GM19239 (cell line): ENCODE results near the gene PDE6B.
A peak's percentile ranks its signal among the peaks of the same experiment; 100 is the strongest.
"Not testable (repeated sequence)": the region's sequence is repeated elsewhere in the genome, so short reads cannot be mapped to it uniquely, and the experiment has no call there.

Experiments used
- DNase-seq: peaks from one replicate; pipeline ENCODE4 v3.0.0; 2011; ENCODE audit warnings: low spot score; ENCODE audit not compliant: insufficient read length
- FAIRE-seq: peaks from 2 replicates; lab custom pipeline; 2011; peaks lifted over from hg19 to GRCh38; lab: Jason Lieb, UNC

Gene PDE6B

DNA sequence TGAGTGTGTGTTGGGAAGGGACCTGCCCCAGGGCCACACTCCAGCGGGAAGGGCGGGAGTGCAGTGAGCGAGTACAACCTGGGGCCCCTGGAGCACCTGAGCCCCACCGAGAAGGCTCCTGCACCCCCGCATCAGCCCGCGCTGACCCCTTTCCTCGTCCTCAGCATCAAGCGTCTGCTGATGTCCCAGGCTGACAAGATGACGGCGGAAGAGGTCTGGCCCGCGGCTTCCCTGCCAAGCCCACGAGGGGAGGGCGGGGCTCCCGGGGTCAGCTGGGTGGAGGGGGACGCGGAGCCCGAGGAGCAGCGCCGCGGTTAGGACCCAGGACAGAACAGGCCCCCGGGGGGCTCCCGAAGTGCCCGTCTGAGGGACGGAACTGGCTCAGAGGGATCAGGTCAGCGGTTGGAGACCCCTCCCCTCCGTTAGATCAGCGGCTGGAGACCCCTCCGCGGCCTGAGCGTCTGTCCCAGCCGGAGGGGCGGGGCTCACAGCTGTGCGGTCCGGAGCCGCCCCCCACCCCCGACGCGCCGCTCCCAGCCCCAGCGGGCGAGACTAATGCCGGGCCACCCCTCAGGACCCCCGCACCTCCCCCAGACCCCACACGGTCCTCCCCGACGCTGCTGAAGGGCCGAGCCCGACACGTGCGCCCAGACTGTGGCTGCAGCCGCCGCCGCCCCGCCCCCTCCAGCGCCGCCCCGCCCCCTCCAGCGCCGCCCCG, 55.7 kb downstream of the PDE6B start:
- FAIRE-seq (no peak), DNase-seq (peak; percentile 82)

DNA sequence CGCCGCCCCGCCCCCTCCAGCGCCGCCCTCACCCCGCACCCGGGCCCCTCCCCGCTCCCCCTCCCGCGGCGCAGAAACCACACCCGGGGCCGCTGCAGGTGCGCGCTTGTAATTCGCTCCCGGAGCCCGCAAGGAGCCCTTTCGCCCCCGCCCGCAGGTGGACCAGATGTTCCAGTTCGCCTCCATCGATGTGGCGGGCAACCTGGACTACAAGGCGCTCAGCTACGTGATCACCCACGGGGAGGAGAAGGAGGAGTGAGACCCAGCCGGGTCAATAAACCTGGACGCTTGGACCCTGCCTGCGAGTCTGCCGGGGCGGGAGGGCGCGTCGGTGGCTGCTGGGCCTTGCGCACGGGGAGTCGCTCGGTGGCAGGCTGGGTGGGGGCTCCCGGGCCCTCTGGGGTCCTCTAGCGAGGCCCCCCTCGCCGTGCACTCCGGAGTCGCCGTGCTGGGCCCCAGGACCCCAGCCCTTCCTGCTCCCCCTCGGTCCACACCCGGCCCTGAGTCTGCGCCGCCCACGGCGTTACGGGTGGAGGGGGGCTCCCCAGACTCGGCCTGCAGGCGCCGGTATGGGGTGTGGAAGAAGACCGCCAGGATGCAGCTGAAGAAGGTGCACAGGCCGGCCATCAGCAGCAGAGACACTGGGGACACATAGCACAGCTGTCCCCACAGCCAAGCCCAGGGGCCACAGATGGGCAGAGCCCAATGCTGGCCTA, 56.5 kb downstream of the PDE6B start:
- FAIRE-seq (no peak), DNase-seq (no peak)

DNA sequence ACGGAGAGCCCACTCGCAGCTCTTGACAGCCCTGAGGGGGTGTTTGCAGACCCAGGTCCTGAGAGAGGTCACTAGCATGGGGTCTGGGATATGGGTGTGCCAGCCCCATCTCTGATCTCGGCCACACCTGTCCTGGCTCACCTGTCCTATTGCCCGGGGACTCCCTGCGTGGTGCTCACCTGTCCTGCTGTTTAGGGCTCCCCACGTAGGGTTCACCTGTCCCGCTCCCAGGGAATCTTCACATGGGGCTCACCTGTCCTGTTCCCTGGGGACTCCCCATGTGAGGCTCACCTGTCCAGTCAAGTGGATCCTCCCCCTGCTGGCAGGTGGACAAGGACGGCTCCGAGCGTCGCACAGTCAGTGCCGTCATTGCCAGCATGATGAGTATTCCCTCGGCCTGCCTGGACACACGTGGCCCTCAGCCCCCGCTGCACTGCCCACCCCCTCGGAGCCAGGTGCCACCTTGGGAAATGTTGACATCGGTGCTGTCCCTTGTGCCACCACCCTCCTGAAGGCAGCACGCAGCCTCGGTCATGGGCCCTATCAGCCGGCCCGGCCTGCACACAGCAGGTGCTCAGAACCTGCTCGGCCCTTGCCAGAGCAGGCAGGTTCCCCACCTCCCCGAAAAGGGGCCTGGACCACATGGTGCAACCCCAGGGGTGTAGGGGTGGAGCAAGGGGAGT, 57.3 kb downstream of the PDE6B start:
- FAIRE-seq (no peak), DNase-seq (no peak)

DNA sequence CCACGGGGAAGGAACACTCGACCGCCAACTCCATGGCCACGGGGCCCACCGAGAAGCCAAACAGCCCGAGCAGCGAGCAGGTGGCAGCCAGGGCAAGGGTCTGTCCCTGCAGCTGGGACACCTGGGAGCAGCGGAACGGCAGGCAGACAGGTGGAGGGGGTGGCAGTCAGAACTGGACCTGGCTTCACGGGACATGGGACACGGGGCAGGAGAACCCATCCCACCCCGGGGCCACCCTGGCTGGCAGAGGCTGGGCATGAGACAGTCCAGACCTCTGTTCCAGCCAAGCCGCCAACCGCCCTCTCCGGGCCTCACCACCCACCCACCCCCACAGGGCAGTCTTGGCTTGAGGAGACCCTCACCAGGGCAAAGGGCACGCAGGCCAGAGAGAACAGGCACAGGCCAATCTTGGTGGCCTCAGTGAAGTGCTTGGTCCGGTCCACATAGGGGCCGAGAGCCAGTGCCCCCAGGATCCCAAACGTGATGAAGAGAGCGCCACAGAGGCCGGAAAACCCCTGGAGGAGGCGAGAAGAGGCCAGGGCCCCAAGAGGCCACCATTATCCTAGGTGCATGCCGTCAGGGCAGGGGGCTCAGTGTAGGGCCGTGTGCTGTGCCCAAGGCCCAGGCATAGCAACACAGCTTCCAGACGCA, 58.0 kb downstream of the PDE6B start:
- no peak for FAIRE-seq
- no peak for DNase-seq

DNA sequence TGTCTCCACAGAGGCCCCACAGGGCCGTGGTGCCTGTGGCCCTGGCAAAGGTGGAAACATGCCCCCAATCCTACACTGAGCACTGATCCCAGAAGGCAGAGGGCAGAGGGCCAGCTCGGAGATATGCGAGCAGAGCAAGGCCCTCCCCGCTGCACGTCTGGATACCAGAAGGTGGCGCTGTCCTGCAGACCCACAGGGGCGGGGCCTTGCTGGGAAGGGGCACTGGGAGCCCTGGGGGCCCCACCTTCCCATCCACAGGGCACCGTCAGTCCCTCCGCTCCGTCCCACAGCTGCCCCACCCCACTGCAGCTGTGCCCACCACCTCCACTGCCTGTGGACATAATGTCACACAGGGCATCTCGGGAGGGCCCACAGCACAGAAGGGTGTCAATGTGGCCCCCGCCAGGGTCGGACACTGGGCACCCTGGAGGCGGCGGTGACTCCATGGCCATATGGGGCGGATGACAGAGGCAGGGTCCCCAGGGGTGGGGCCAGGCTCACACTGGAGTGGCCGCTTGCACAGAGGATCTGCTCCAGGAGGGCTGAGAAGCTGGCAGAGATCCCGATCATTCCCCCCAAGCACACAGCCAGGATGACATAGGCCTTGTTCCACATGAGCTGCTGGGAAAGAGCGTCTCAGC, 58.7 kb downstream of the PDE6B start:
- FAIRE-seq (no peak), DNase-seq (no peak)

DNA sequence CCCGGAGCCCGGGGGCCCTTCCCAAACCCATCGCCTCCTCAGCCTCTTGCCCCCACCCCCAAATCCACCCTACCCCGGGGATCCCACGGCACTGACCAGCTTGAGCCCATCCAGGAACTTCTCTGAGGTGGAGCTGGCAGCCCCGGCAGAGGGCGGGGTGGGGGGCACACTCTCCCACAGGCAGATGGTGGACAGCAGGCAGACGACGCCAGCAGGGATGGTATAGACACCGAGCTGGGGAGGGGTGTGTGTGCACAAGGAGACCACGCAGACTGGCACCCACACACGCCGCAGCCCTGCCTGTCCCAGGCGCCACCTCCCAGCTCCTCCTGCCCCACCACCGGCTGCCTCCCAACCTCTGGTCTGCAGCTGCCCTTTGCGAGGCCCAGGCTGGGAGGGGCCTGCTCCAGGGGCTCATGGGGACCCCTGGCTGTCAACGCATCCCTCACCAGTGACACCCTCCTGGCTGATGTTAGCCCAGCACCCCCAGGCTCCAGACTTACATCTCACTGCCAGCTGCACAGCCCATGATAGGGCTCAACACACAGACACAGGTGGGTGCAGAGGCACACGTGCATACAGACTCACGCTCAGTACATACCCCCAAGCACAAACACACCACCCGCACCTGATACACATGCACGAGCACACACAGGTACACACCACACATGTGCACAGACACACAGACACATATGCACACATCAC, 59.4 kb downstream of the PDE6B start:
- FAIRE-seq: no peak

DNA sequence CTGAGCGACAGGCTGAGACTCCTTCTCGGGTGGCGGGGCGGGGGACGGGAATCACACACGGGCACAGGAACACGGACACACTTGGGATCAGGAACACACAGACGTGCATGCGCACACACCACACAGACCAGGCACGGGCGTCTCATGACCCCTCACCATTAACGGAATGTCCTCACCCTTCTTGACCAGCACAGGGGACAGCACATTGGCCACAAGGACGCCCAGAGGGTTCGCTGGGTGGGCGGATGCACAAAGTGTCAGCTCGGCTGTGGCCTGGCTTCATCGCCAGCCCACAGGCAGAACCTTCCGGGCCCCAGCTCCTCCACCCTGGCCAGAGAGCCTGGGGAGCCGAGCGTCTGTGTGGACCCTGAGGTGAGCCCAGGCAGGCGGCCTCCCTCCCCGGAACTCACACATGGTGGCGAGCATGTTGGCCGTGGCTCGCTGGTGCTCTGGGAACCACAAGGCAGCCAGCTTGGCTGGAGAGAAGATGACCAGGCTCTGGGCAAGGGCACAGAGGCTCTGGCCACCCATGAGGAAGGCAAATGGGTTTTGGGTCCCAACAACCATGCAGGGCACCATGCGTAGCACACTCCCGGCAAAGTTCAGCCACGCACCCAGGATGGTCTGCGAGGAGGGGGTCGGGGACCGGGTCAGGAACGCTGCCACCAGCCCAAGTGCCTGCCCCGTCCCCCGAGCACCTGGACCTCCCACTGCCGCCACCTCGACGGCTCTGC, 60.5 kb downstream of the PDE6B start:
- no peak for FAIRE-seq
- no peak for DNase-seq

More for the DNA sequence above, 59.4 kb downstream of the PDE6B start:
- DNase-seq: no peak

DNA sequence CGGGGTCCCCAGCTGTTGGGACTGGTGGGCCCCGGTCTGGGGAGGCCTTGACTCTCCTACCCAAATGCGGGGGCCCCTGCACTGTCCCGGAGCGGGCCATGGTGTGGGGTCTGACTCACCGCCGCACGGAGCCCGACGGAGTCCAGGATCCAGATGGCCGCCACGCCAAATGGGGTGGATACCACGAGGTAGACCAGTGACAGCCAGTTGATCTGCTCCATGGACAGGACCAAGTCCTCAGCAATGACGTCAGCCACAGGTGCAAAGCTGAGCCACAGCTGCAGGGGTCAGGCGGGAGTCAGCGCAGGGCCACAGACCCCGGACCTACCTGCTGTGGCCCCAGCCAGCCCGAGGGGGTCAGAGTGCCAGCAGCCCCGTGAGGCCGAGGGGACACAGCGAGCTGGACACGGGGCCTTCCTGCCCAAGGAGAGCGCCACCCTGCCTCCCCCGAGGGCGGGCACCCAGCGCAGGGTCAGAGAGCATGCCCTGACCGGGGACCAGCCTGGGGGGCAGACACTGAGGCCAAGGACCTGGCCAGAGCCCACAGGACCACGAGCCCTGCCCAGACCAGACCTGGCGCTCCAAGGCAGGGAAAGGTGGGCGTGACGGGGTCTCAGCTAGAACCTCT, 61.2 kb downstream of the PDE6B start:
- DNase-seq: no peak
- FAIRE-seq: no peak

DNA sequence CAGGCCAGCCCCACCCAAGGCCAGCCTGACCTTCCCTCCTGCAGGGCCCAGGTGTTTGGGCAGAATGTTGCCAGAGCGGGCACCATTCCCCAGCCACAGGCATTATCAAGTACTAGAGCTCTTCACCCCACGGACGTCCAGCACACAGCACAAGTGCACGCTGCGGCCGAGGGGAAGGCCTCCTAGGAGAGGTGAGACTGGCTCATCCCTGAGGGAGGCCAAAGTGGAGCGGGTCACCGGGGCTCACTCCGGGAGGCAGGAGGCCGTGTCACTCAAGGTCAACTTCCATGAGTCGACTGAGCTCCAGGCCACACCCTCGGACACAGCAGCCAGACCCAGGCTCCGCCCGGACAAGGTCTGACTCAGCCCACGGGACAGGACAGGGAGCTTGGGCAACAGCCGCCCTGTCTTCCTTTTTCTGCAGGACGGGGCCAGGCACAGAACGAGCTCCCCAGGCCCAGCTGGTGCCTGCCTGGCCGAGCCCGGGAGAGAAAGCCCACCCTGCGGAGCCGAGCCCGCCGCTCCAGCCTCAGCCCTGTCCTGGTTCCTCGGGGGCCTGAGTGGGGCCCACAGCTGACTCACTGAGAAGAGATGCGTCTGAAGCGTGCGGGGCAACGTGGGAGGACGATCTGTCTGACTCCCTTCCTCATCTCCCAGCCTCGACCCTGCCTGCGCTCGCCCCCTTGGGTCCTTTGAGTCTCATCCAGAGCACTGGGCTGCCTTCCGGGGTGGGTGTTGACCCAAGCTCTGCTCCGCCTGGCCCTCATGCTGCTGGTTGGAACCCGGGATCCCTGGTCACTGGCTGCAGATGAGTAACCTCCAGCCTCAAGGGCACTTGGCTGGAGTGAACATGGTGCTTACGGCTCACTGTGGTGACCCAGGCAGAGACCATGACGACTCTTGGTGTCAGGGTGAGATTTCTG, 61.9 kb downstream of the PDE6B start:
- FAIRE-seq (no peak), DNase-seq (no peak)

DNA sequence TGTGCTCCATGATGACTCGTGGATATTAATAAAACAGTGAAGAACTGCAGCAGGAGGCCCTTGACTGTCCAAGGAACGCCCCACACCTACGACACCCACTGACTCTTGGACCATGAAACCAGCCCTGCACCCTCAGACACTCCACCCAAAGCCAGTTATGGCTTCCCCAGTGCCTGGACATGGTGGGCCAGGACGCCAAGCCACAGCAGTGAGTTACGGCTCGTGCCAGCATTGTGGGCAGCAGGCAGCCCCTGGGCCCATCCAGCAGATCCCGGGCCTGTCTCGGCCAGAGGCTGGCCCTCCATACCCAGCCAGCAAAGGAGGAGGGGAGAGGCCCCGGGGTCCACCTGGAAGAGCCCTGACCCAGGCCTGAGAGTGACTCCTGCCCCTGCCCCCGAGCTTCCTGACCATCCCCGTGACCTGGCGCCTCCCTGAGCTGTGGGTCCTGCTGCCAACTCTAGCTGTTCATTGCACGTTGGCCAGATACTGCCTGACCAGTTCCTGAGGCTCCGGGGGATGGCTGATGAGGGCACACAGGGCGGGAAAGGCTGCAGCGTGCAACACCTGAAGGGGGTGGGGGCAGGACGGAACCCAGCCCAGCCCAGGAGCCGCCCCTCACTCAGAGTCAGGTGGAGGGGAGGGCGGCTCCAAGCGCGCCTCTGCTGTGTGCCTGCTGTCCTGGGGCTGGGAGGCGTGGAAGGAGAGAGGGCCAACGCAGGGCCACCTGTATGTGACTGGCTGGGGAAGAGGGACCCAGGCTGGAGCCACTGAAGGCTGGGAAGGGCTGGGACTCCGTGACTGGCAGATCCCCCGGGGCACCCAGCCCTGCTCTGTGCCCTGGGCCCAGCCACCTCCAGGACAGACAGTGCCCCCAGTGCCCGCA, 62.8 kb downstream of the PDE6B start:
- FAIRE-seq: no peak
- DNase-seq: no peak

DNA sequence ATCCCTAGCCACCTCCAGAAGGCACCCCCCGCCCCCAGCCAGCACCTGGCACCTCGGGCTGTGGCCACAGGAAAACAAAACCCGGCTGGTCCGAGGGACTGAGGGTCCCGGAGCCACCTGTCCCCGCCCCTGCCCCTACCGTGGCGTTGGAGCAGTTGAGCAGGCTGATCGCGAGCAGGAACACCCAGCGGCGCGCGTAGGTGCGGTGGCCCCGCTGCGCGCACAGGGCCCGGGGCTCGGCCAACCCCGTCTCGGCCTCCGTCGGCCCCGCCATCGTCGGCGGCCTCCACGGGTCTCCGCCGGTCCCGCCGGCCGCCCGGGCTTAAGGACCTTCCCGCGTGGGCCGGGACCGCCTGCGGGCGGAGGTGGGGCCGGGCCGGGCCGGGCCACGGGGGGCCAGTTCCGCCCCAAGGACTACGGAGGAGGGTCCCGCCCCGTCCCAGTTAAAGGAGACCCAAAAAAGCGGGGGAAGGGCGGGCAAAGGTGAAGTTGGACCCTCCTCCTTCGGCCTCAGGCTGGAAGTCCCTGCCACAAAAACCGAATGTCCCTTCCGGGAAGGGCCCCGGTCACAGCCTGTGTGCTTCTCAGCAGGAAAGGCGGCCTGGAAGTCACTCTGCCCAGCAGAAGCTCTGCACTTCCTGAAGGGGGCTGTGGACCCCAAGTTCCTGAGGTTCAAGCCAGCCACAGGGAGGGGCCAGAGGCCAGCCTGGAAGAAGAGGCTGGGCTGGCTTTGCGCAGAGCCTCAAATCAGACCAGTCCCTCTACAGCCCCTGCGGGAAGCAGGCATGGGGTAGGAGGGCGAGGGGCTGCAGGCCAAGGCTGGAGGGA, 63.7 kb downstream of the PDE6B start, which contains the start of gene SLC49A3:
Gene SLC49A3, minus strand, starts transcription at position 298 of the 828 bp plus-strand sequence. Its CDS starts 24 bp downstream, at position 274.
- FAIRE-seq (peak; percentile 51), DNase-seq (peak; percentile 64)

DNA sequence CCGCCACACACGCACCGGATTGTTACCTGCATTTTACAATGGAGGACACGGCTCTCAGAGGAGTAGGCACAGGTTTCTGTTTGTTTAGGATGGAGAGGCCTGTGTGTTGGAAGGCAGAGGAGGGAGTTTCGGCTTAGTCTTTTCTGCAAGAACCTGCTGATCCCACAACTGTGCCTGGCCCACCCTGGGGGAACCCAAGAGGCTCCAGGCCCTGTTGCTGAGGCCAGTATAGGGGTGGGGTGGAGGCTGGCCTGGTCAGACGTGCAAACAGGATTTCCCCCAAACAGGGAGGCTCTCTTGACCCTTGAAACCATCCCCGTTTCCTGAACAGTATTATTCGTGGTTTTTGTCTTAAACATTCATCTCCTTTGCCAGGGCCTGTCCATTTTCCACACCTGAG, 64.3 kb downstream of the PDE6B start:
- no peak for FAIRE-seq
- DNase-seq: no peak

DNA sequence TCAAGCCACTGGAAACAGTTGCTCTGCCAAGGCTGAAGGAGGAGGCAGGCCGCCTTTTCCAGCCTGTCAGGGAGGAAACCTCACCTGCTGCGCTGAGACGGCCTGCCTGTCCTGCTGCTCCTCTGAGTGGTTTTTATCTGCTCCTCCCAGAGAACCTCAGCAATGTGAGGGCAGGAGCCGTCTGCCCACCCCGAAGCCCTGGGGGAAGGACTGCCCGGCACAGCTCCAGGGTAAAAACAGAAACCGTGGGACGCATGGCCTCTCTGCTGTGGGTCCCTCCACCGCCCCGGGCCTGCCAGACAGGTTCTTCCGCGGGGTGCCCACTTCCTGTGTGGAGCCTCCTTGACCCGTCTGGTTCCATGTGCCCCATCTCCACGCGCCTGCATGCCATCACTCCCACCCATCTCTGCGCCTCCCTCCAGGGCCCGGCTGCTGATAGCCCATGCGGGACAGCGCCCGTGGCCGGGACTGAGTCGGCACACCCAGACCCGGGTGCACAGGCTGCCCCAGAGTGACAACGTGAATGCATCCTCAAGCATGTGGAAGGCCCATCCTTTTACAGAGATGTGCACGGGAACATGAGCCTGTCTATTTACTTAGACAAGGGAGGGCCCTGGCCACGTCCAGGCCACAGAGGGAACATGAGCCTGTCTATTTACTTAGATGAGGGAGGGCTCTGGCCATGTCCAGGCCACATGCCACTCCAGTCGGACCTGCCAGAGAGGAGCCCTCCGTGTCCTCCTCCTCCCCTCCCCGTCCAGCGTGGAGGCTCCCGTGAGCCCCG, 67.6 kb downstream of the PDE6B start:
- FAIRE-seq (no peak), DNase-seq (no peak)

DNA sequence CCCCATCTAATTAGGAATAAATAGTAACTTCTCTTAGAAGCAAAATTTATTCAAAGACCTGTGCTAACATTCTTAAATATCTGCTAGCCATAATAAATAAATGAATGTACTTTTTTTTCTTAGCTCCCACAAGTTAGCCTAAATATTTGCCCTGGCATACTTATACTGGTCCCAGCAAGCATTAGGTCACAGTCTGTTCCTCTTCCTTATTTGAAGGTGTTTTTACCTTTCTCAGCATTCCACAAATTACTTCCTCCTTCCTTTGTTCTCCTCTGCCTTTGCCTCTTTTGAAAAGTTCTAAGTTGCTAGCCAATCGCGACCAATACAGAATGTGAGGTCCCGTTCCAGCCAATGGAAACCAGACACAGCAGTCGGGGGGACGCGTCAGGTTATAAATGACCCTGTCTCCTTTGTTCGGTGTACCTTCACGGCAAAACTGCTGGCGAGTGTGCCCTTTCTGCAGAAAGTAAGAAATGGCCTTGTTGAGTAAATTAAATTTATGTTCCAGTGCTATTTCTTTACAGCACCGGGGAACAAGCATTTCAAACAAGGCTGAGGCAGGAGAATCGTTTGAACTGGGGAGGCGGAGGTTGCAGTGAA, 69.1 kb downstream of the PDE6B start:
- FAIRE-seq, DNase-seq: not testable (repeated sequence)
